Body of pancreas (tissue), 4 donors: Measurements from ENCODE around the gene GRHL3.

Source experiments
- CTCF ChIP-seq, 7 experiments: fragments of 450-650 bp in 4 of 7; fragments of 200-600 bp in 3 of 7; sonication (generic) in 3 of 7; IDR thresholded peaks; one replicate each; pipeline ENCODE4 v1.5.1; 2016 to 2019; ENCODE audit warnings: antibody characterized with exemption in 7 of 7
- POLR2A ChIP-seq, 3 donors: fragments of 450-650 bp; IDR thresholded peaks; one replicate each; pipeline ENCODE4 v1.6.1; 2016; ENCODE audit warnings: antibody characterized with exemption in 3 of 3, mild to moderate bottlenecking in 2 of 3

GRCh38 chr1:24373710-24374109, 54.6 kb downstream of the GRHL3 start:
- TF ChIP-seq CTCF (IDR thresholded peaks at IDR 0.05): no peak
- TF ChIP-seq POLR2A (IDR thresholded peaks at IDR 0.05): no peak
